ENCODE data around the gene FRYL.

GRCh38 chr4:48796927-48797679 is 17.0 kb upstream of the FRYL start:
- TF ChIP-seq CTCF (IDR thresholded peaks at IDR 0.05): no peak
- TF ChIP-seq POLR2A (IDR thresholded peaks at IDR 0.05): no peak

Measured in uterus (tissue), 2 donors.